Activated CD4-positive, CD25-positive, alpha-beta regulatory T cell treated with anti-CD3 and anti-CD28 coated beads, Interleukin-2, amount 50 U/mL, for 24 hours (primary cell): ENCODE data around the gene TGFA.

Experiments
- ATAC-seq, 2 donors: fragments of 150-1000 bp; cut with Tn5 transposase; one replicate each; pipeline ENCODE4 v1.10.0; 2021; ENCODE audit warnings: mild to moderate bottlenecking in 1 of 2, moderate library complexity in 1 of 2

TGFA gene

GRCh38 chr2:70553584-70554337 lies at the start of gene TGFA:
Gene TGFA (minus strand): TSS chr2:70553826. CDS start chr2:70553767, 59 bp downstream.
- ATAC-seq, result peak; percentile 76 to 77

- ATAC-seq, result no peak
Measured at GRCh38 chr2:70603066-70603465, 49.4 kb upstream of the TGFA start.

- no peak for ATAC-seq
Measured at GRCh38 chr2:70598197-70598596, 44.6 kb upstream of the TGFA start.

GRCh38 chr2:70596739-70597138 lies 43.1 kb upstream of the TGFA start:
- no peak for ATAC-seq

- ATAC-seq, result no peak
Measured at GRCh38 chr2:70596293-70596692, 42.7 kb upstream of the TGFA start.

- no peak for ATAC-seq
Measured at GRCh38 chr2:70583091-70583490, 29.5 kb upstream of the TGFA start.

GRCh38 chr2:70580352-70580751 lies 26.7 kb upstream of the TGFA start:
- ATAC-seq, result no peak

- ATAC-seq, result no peak
Measured at GRCh38 chr2:70574618-70575017, 21.0 kb upstream of the TGFA start.

GRCh38 chr2:70574109-70574508 lies 20.5 kb upstream of the TGFA start:
- peak in 1 of 2 donors; percentile 24 for ATAC-seq

GRCh38 chr2:70570041-70570661 lies 16.5 kb upstream of the TGFA start:
- no peak for ATAC-seq

GRCh38 chr2:70569559-70569958 lies 15.9 kb upstream of the TGFA start:
- ATAC-seq, result no peak

GRCh38 chr2:70566906-70567305 lies 13.3 kb upstream of the TGFA start:
- no peak for ATAC-seq

GRCh38 chr2:70566464-70566863 lies 12.8 kb upstream of the TGFA start:
- no peak for ATAC-seq

- no peak for ATAC-seq
Measured at GRCh38 chr2:70565039-70565731, 11.6 kb upstream of the TGFA start.

GRCh38 chr2:70561893-70562292 lies 8.3 kb upstream of the TGFA start:
- no peak for ATAC-seq

- ATAC-seq, result no peak
Measured at GRCh38 chr2:70560442-70560841, 6.8 kb upstream of the TGFA start.

GRCh38 chr2:70560040-70560439 lies 6.4 kb upstream of the TGFA start:
- ATAC-seq, result no peak

GRCh38 chr2:70558195-70558808 lies 4.7 kb upstream of the TGFA start:
- no peak for ATAC-seq

- ATAC-seq, result no peak
Measured at GRCh38 chr2:70557171-70557838, 3.7 kb upstream of the TGFA start.

GRCh38 chr2:70556608-70557007 lies 3.0 kb upstream of the TGFA start:
- ATAC-seq, result no peak

GRCh38 chr2:70554338-70554892 lies 789 bp upstream of the TGFA start:
- ATAC-seq, result no peak

GRCh38 chr2:70553334-70553583 lies 367 bp downstream of the TGFA start:
- ATAC-seq, result peak; percentile 25 to 30
